Right kidney (tissue), 9 donors: ENCODE data around the gene TMEM255A.
"Not testable (repeated sequence)": the region's sequence is repeated elsewhere in the genome, so short reads cannot be mapped to it uniquely, and the experiment has no call there.

Experiments
- DNase-seq: peaks from one replicate; pipeline ENCODE4 v3.0.0-alpha.2; 2016
- long read RNA-seq, 8 donors: transcript quantifications; one replicate each; lab custom pipeline, GENCODE V29; 2026

The TMEM255A gene
- long read RNA-seq, donor 1 = 0 reads
- long read RNA-seq, donor 2 = 0 reads
- long read RNA-seq, donor 3 = 0 reads
- long read RNA-seq, donor 4 = 0 reads
- long read RNA-seq, donor 5 = 0 reads
- long read RNA-seq, donor 6 = 0 reads
- long read RNA-seq, donor 7 = 0 reads
- long read RNA-seq, donor 8 = 0 reads

DNA sequence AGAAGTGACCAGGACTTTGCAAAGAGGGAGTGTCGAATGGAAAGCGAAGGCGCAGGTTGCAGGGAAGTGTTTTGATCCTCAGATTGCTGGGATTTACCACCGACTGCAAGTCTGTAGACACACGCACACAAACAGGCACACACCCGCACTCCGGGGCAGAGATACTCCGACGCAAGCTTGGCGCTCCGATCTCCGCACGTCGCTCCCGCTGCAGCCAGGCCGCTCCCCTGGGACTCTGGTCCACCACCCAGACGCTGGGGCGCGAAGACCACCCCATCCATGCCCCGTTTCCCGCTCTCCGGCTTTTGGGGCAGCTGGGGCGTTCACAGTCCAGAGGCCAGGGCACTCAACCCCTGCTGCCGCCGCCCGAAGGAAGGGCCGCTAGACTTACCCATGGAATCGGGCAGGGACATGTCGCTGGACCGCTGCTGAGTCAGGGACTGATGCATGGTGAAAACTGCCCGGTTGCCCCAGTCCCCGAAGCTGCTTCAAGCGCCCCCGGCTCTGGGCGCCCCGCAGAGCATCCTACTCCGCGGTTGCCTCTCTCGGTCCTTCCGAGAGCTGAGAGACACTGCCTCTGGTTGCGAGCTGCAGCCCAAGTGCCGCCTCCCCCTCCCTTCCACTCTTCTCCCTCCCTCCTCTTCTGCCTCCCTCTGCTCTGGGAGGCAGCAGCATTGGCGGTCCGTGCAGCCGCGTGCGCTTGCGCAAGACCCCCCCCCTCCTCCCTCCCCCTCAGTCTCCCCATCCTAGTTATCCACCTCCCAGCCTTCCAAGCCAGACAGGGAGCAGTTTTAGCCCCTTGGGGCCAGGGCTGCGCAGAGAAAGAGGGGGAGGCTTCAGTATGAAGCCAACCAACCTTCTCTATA, at the start of gene TMEM255A:
Gene TMEM255A, minus strand, starts transcription at position 601 of the 866 bp plus-strand sequence. Its CDS starts 152 bp downstream, at position 449.
- DNase-seq = peak; percentile 23

GRCh38 chrX:120358737-120359456, 47.6 kb upstream of the TMEM255A start:
- DNase-seq = no peak

GRCh38 chrX:120357186-120357585, 45.9 kb upstream of the TMEM255A start:
- DNase-seq = no peak

DNA sequence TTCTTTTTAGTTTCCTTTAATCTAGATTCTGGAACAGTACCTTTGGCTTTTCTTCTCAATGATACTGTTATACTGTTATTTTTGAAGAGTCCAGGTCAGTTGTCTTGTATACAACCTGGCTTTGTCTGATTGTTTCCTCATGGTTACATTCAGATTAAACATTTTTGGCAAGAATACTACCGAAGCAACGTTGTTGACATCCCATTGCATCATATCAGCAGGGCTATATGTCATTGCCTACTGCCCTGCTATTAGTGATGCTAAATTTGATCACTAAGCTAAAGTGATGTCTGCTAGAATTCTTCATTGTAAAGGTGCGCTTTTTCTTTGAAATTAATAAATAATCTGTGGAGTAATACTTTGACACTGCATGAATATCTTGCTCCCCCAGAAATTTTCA, 44.8 kb upstream of the TMEM255A start:
- no peak for DNase-seq

- DNase-seq = no peak
These were observed 39.3 kb upstream of the TMEM255A start for GRCh38 chrX:120350450-120351138.

DNA sequence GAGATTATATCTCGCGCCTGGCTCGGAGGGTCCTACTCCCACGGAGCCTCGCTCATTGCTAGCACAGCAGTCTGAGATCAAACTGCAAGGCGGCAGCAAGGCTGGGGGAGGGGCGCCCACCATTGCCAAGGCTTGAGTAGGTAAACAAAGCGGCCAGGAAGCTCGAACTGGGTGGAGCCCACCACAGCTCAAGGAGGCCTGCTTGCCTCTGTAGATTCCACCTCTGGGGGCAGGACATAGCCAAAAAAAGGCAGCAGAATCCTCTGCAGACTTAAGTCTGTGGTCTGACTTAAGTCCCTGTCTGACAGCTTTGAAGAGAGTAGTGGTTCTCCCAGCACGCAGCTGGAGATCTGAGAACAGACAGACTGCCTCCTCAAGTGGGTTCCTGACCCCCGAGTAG, 33.3 kb upstream of the TMEM255A start:
- not testable (repeated sequence) for DNase-seq

GRCh38 chrX:120336899-120337298, 25.6 kb upstream of the TMEM255A start:
- DNase-seq = no peak

- DNase-seq = no peak
These were observed 24.0 kb upstream of the TMEM255A start for GRCh38 chrX:120335289-120335688.

GRCh38 chrX:120334603-120335002, 23.3 kb upstream of the TMEM255A start:
- DNase-seq = no peak

- no peak for DNase-seq
These were observed 22.9 kb upstream of the TMEM255A start for GRCh38 chrX:120334151-120334550.

DNA sequence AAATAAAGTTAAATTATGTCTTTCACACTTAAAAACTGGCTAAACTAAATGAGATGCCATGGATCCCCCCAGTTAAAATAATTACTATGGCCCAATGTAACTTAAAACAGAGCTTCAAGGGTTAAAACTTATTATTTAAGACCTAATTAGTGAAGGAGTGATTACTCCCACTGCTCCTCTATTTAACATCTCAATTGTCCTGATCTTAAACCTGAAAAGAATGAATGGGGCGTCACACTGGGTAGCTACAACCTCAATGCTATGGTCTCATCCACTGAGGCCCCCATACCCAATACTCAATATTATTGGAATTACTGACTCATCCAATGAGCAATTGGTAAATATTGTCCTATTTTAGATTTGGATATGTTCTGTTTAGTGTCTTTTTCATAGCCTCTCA, 21.1 kb upstream of the TMEM255A start:
- no peak for DNase-seq

DNA sequence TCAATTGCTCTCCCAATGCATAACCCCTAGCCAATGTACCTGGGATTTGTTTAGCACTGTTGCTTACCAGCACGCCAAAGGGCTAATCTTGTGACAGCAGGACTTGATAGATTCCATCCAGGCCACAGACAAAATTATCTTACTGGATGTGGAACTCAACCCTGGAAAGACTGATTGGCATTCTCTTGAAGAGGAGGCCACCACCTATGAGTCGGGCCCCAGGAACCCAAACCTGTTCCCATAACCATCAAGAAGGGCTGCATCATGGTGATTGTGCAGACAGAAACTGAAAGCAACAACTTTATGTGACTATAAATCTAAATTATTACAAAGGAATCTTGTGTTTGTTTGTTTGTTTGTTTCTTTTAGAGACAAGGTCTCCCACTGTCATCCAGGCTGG, 19.9 kb upstream of the TMEM255A start:
- DNase-seq = no peak

- no peak for DNase-seq
These were observed 10.4 kb upstream of the TMEM255A start for GRCh38 chrX:120321520-120322281.

DNA sequence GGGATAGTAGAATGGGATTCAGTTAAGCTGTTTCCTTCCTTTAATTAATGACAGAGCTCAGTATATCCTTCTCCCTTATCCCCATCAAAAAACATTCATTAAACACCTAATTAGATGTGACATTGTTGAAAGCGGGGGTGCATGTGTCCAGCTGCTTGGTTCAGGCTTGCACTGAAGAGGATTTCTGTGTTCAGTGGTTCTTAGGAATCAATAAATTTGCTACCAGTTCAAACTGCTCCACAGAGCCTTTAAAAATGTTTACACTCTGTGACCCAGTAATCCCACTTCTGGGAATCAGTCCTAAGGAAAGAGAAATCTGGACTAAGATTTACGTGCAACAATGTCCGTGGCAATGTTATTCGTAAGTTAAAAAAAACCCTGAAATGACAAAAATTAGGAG, 7.2 kb upstream of the TMEM255A start:
- DNase-seq = no peak

- DNase-seq = no peak
These were observed 5.5 kb upstream of the TMEM255A start for GRCh38 chrX:120316587-120317283.

- no peak for DNase-seq
These were observed 4.5 kb upstream of the TMEM255A start for GRCh38 chrX:120315776-120316175.

DNA sequence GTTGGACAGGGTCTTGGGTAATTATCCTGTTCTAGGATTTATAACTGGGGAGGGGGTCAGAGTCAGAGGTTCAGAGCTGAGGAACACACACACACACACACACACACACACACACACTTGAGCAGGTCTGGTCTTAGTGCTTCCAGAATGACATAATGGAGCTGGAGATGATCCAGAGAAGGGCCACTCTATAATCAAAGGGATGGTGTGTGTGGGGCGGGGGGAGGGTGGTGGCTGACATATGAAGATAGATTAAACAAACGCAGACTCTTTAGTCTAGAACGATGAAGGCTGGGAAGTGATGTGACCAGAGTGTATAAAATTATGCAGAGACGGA, 434 bp upstream of the TMEM255A start:
- DNase-seq = no peak

DNA sequence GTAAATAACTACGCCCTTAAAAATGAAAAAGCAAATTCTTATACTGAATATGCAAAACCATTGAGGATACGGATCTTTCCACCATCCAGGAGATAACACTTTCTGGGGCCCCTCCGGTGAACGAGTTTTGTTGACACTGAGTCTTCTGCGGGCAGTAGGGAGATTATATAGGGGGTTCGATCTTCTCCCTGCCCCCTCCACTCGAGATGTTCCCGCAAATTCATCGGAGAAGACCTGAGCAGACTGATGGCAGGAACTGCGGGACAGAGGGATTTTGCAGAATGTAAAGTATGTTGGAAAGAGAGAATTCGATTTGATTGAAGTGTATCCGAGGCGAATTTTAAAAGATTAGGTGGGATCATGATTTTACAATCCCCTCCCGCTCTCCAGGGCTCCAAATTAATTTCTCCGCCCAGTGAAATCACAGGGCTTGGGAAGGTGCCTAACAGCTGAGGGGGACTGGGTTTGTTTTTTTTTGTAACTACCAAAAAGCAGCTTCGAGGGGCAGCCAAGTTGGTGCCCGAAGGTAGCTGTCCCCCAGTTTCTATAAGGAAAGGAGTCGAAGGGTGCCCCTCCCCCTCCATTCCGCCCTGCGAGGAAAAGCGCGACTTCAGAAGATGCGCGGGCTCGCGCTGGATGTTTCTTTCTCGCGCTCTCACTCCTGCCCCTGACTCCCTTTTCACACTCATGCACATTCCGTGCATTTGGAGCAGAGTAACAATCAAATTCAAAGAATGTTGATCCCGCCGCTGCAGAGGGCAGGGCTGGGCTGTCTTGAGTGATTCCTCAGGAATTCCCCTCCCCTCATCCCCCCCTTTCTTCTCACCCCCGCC, 1.2 kb downstream of the TMEM255A start:
- peak; percentile 23 for DNase-seq

- DNase-seq = peak; percentile 57
These were observed 2.0 kb downstream of the TMEM255A start for GRCh38 chrX:120308959-120309872.
